Muscle layer of colon (tissue), 2 donors: ENCODE data around the gene GSE1.

ENCODE experiments used
- H3K27ac ChIP-seq: one replicate; pipeline ENCODE4 v1.7.0; 2013; ENCODE audit warnings: low read depth, mild to moderate bottlenecking, low read length, moderate library complexity
- H3K27me3 ChIP-seq, 2 donors: one replicate each; pipeline ENCODE4 v1.7.0; 2013; ENCODE audit warnings: low read length in 2 of 2, mild to moderate bottlenecking in 2 of 2; ENCODE audit not compliant: insufficient read depth in 2 of 2, control insufficient read depth in 1 of 2
- H3K36me3 ChIP-seq: one replicate; pipeline ENCODE4 v1.7.0; 2013; ENCODE audit warnings: mild to moderate bottlenecking, low read length; ENCODE audit not compliant: insufficient read depth
- H3K4me1 ChIP-seq: one replicate; pipeline ENCODE4 v1.7.0; 2013; ENCODE audit warnings: mild to moderate bottlenecking, low read length; ENCODE audit not compliant: insufficient read depth
- H3K4me3 ChIP-seq, 2 donors: one replicate each; pipeline ENCODE4 v1.7.0; 2013; ENCODE audit warnings: low read length in 2 of 2, low read depth in 1 of 2, mild to moderate bottlenecking in 1 of 2, moderate library complexity in 1 of 2
- H3K9ac ChIP-seq: one replicate; pipeline ENCODE4 v1.7.0; 2013; ENCODE audit warnings: low read length
- H3K9me3 ChIP-seq: one replicate; pipeline ENCODE4 v1.7.0; 2013; ENCODE audit warnings: mild to moderate bottlenecking, low read length
- donor health status: abdominal sarcoma.
- donor health status: Adenocarcinoma of cecum.

GSE1 gene

GRCh38 chr16:85712801-85713200 is 99.7 kb downstream of the GSE1 start:
- no peaks in the 10 kb centered on the region for H3K4me1 ChIP-seq
- no peaks in the 10 kb centered on the region for H3K36me3 ChIP-seq
- peaks cover 0 to 4% of the 10 kb centered on the region in 2 donors for H3K27me3 ChIP-seq
- no peak overlapping the region for H3K9ac ChIP-seq
- no peaks in the 10 kb centered on the region for H3K9me3 ChIP-seq
- H3K27ac ChIP-seq = no peak overlapping the region
- no peak overlapping the region for H3K4me3 ChIP-seq

- H3K4me3 ChIP-seq = no peak overlapping the region
- H3K27ac ChIP-seq = no peak overlapping the region
- H3K36me3 ChIP-seq = no peaks in the 10 kb centered on the region
- no peak overlapping the region for H3K9ac ChIP-seq
- peaks cover 0 to 4% of the 10 kb centered on the region in 2 donors for H3K27me3 ChIP-seq
- no peaks in the 10 kb centered on the region for H3K9me3 ChIP-seq
- no peaks in the 10 kb centered on the region for H3K4me1 ChIP-seq
These were observed 102.3 kb downstream of the GSE1 start for GRCh38 chr16:85715169-85716021.

GRCh38 chr16:85716022-85716679 is 103.0 kb downstream of the GSE1 start:
- Histone ChIP-seq H3K27me3 (peaks cover 0 to 4% of the 10 kb centered on the region in 2 donors), H3K4me3 (no peak overlapping the region), H3K9me3 (no peaks in the 10 kb centered on the region), H3K9ac (no peak overlapping the region), H3K36me3 (no peaks in the 10 kb centered on the region), H3K27ac (no peak overlapping the region), H3K4me1 (no peaks in the 10 kb centered on the region)

GRCh38 chr16:85716680-85717038 is 103.5 kb downstream of the GSE1 start:
- Histone ChIP-seq H3K27me3 (peaks cover 0 to 4% of the 10 kb centered on the region in 2 donors), H3K27ac (no peak overlapping the region), H3K4me1 (no peaks in the 10 kb centered on the region), H3K4me3 (no peak overlapping the region), H3K9ac (no peak overlapping the region), H3K36me3 (no peaks in the 10 kb centered on the region), H3K9me3 (no peaks in the 10 kb centered on the region)

- Histone ChIP-seq H3K27ac (no peak overlapping the region), H3K9me3 (no peaks in the 10 kb centered on the region), H3K4me1 (no peaks in the 10 kb centered on the region), H3K4me3 (no peak overlapping the region), H3K36me3 (no peaks in the 10 kb centered on the region), H3K27me3 (peaks cover 0 to 4% of the 10 kb centered on the region in 2 donors), H3K9ac (no peak overlapping the region)
These were observed 104.5 kb downstream of the GSE1 start for GRCh38 chr16:85717393-85718152.

GRCh38 chr16:85718153-85718477 is 105.0 kb downstream of the GSE1 start:
- H3K27ac ChIP-seq = no peak overlapping the region
- H3K9me3 ChIP-seq = no peaks in the 10 kb centered on the region
- H3K36me3 ChIP-seq = no peaks in the 10 kb centered on the region
- H3K4me1 ChIP-seq = no peaks in the 10 kb centered on the region
- no peak overlapping the region for H3K9ac ChIP-seq
- H3K27me3 ChIP-seq = peaks cover 0 to 4% of the 10 kb centered on the region in 2 donors
- no peak overlapping the region for H3K4me3 ChIP-seq

- no peak overlapping the region for H3K9ac ChIP-seq
- peaks cover 0 to 4% of the 10 kb centered on the region in 2 donors for H3K27me3 ChIP-seq
- no peak overlapping the region for H3K27ac ChIP-seq
- H3K36me3 ChIP-seq = no peaks in the 10 kb centered on the region
- no peaks in the 10 kb centered on the region for H3K4me1 ChIP-seq
- no peak overlapping the region for H3K4me3 ChIP-seq
- H3K9me3 ChIP-seq = no peaks in the 10 kb centered on the region
These were observed 105.6 kb downstream of the GSE1 start for GRCh38 chr16:85718682-85719081.

GRCh38 chr16:85719605-85720301 is 106.6 kb downstream of the GSE1 start:
- H3K36me3 ChIP-seq = no peaks in the 10 kb centered on the region
- H3K27me3 ChIP-seq = peaks cover 0 to 4% of the 10 kb centered on the region in 2 donors
- no peak overlapping the region for H3K9ac ChIP-seq
- H3K4me3 ChIP-seq = no peak overlapping the region
- H3K4me1 ChIP-seq = no peaks in the 10 kb centered on the region
- no peaks in the 10 kb centered on the region for H3K9me3 ChIP-seq
- H3K27ac ChIP-seq = no peak overlapping the region

- Histone ChIP-seq H3K27ac (no peak overlapping the region), H3K27me3 (peaks cover 0 to 4% of the 10 kb centered on the region in 2 donors), H3K4me3 (no peak overlapping the region), H3K36me3 (no peaks in the 10 kb centered on the region), H3K9me3 (no peaks in the 10 kb centered on the region), H3K4me1 (no peaks in the 10 kb centered on the region), H3K9ac (no peak overlapping the region)
These were observed 107.1 kb downstream of the GSE1 start for GRCh38 chr16:85720302-85720637.

- peaks cover 0 to 4% of the 10 kb centered on the region in 2 donors for H3K27me3 ChIP-seq
- no peak overlapping the region for H3K4me3 ChIP-seq
- no peak overlapping the region for H3K9ac ChIP-seq
- H3K4me1 ChIP-seq = no peaks in the 10 kb centered on the region
- H3K27ac ChIP-seq = no peak overlapping the region
- no peaks in the 10 kb centered on the region for H3K36me3 ChIP-seq
- H3K9me3 ChIP-seq = no peaks in the 10 kb centered on the region
These were observed 109.2 kb downstream of the GSE1 start for GRCh38 chr16:85722128-85722893.
